GM19452 (cell line): ENCODE results near the gene MGAT2.
"Not testable (repeated sequence)": the region's sequence is repeated elsewhere in the genome, so short reads cannot be mapped to it uniquely, and the experiment has no call there.

ENCODE experiments used
- ATAC-seq: cut with Tn5 transposase; IDR thresholded peaks from one replicate; pipeline ENCODE4 v1.9.1; 2021; ENCODE audit not compliant: unreplicated experiment

Gene MGAT2

DNA sequence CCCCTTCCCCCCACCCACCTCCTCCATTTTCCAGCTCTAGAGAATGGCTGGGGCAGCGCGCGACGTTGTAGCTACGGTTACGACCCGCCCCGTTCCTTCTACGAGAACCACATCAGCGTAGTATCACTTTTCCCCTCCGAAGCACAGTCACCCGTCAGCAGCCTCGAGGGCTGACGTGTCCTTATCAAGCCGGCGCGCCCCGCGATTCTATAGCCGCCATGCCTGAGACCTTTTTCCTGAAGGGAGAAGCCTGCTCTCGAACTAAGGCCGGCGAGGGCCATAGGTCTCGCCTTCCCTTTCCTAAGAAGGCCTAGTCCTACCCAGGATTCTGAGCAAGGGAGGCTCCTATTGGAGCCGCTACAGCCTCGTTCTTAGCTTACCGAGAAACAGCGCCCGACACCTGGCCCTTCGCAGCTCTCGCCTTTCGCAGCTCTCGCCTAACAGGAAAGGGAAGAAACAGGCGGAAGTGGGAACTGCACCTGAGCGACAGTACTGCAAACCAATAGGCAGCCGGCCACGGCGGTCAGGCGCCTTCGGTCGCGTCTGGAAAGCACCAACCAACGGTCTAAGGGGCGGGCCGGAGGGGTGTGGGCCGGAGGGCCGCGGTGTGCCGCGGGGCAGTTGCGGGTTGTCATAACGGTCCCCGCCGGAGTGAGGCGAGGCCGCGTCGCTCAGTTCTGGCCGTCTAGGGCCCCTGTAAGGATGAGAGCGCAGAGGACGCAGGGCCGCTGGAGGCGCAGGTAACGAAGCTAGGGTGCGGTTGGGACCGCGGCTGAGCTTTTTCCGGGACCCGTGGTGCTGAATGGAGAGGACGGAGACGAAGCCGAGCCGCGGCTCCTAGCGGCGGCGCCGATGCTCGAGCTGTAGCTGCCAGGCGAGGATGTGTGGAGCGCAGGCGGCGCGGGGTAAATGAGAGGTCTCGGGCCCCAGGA is at the start of gene MGAT2, which contains the start of gene RPL36AL:
Gene MGAT2, plus strand, starts transcription at position 618 of the 932 bp plus-strand sequence. CDS start 470 bp downstream, outside the sequence.
Gene RPL36AL, minus strand, starts transcription at position 445 of the 932 bp plus-strand sequence. CDS start 1,522 bp downstream, outside the sequence.
- peak; percentile 93 for ATAC-seq

DNA sequence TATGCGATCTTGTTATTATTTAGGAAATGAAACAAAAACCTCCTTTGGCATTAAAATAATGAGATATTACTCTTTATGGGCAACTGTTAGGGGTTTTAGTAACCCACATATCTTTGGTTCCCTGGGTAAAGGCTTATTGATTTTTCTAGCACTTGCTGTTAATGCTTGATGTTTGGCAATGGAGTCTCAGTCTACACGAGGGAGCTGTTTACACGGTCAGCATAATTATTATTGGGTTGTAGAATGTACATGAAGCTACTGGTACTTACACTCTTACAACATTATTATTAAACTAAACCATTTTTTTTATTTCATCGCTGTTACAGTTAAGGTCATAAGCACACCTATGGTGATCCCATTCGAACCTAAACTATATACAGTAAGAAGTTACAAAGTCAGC is 46.6 kb upstream of the MGAT2 start:
- no peak for ATAC-seq

GRCh38 chr14:49578141-49578540 is 42.5 kb upstream of the MGAT2 start:
- no peak for ATAC-seq

DNA sequence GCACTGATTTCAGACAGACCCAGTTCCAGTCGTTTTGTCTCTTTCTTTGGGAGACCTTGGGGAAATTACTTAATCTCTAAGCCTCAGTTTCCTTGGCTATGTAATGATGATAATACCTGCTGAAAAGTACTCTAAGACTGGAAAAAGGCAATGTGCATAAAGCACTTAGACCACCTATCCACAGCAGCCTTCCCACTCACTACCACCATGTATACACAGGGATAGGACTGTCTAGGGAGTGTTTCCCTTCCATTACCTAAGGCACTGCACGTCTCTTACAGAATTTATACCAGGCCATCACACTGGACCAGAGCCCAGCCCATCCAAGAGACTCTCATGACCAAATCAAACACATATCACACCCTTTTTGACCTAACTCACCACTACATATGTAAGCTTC is 40.8 kb upstream of the MGAT2 start:
- no peak for ATAC-seq

DNA sequence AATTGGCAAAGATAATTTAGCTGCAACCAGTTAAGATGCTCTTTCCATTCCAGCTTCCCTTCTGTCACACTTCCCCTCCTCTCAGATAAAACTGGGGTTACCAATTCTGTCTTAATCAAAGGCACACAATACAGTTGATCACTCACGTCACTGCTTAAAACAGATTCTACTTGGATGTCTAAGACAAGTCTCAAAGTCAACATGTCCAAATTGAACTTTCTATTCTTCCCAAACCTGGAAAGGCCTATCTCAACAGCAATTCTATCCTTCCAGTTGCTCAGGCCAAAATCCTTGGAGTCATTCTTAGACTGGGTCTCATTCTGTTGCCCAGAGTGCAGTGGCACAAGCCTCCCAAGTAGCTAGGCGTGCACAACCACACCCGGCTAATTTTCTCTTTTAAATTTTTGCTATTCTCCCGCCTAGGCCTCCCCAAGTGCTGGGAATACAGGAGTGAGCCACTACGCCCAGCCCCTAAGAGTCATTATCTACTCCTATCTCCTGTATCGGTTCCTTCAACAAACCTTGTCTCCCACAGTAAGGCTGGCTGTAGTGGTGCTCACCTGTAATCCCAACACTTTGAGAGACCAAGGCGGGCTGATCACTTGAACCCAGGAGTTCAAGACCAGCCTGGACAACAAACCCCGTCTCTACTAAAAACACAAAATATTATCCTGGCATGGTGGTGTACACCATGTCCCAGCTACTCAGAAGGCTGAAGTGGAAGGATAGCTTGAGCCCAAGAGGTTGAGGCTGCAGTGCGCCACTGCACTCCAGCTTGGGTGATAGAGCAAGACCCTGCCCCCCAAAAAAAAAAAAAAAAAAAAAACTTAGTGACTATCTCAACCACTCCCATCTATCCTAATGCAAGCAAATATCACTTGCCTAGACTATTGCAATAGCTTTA is 39.1 kb upstream of the MGAT2 start:
- no peak for ATAC-seq

GRCh38 chr14:49582113-49582977 is 38.3 kb upstream of the MGAT2 start:
- ATAC-seq, result no peak

DNA sequence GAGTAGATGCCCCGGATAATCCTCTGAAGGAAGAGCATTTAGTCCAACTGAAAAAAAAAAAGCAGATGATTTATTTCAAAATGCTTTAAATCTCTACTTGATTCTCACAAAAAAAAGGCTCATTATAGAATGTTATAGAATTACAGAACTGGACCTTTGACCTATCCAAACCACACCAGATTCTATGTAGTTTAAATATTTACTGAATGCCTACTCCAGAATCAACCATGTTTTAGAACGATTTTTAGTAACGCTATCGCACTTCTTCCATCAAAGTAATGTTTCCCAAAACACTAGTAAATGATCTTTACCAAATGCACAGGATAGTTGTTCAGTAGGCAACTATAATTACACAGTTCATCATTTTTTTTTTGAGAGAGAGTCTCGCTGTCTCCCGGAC is 37.0 kb upstream of the MGAT2 start:
- no peak for ATAC-seq

DNA sequence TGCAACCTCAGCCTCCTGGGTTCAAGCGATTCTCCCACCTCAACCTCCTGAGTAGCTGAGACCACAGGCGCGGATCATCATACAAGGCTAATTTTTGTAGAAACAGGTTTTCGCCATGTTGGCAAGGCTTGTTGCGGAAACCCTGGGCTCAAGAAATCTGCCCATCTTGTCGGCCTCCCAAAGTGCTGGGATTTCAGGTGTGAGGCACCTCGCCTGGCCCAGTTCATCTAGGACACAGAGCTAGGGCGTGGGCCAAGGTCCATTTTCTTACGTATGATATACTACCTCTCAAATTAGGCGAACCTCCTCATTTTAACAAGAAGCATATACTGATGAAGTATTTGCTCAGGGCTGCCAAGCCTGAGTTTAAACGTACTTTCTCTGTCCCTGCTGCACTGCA is 36.5 kb upstream of the MGAT2 start:
- ATAC-seq, result no peak

GRCh38 chr14:49584981-49585640 is 35.5 kb upstream of the MGAT2 start:
- ATAC-seq, result not testable (repeated sequence)

GRCh38 chr14:49585803-49586672 is 34.6 kb upstream of the MGAT2 start, which contains the start of gene RPS29:
Gene RPS29, minus strand, starts transcription at chr14:49586380. Its CDS starts 34 bp downstream, at chr14:49586346.
- ATAC-seq, result peak; percentile 86

DNA sequence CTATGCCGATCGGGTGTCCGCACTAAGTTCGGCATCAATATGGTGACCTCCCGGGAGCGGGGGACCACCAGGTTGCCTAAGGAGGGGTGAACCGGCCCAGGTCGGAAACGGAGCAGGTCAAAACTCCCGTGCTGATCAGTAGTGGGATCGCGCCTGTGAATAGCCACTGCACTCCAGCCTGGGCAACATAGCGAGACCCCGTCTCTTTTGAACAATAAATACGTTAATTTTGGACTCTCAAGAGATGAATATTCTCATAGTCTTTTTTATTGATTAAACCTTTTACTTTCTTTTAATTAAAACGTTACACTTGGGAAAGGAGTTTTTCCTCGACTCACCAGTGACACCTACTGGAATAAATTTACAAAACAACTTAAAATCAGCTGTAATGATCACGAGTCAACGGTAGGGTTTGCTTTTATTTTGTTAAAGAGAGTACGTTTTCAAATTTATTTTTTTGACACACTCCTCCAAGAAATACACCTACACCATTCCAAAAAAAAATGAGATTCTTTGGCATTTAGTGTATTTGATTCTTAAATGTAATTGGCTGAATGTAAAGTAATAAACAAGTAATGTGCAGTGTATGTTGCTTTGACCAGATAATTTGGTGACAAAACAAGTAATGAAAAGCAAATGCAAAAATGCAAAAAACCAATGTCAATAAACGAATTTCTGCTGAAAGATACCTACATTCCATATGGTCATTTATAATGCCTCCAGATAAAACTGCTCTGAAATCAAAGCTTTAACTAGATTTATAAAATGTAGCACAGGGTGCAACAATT is 33.7 kb upstream of the MGAT2 start:
- peak; percentile 34 for ATAC-seq

DNA sequence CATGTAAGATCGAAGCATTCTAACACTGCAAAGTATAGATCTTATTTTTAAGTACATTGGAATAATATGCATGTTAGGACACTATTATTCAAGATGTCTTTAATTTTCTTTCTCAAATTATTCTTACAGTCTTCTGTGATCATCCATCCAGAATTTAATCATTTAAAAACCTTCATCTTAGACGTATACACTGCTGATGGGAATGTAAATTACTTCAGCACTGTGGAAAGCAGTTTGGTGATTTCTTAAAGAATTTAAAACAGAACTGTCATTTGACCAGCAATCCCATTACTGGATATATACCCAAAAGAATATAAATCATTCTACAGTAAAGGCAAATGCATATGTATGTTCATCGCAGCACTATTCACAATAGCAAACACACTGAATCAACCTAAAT is 31.2 kb upstream of the MGAT2 start:
- ATAC-seq, result no peak

GRCh38 chr14:49593016-49593415 is 27.6 kb upstream of the MGAT2 start:
- ATAC-seq, result no peak

DNA sequence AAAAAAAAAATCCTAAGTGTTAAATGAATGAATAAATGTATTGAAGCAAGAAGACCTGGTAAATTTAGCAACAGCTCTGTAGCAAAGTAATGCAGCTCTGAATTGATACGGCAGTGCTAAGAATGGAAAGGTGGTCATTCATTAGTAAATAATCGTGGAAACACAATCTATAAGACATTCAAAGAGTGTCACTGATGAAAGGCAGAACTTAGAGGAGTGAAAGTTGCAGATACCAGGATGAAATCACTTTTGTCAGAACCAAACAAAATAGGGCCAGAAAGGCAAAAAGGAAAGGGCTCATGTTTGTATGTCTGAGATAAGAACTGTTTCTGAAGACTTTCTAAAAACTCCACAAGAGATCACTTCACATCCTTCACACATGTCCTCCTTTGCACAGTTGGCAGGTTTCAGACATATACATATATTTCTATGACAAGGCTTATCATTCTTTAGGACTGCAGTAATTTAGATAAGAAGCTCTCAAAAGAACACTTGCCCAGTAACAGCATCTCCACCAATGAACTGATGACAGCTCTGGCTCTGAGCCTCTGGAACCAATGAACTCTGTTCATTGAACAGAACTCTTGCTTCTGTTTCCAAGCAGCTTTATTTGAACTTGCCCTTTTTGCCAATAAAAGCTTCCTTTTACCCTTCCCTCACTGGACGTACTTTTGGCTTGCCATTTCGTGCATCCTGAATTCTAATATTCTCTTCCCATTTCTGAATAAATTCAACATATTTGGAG is 26.1 kb upstream of the MGAT2 start:
- no peak for ATAC-seq

DNA sequence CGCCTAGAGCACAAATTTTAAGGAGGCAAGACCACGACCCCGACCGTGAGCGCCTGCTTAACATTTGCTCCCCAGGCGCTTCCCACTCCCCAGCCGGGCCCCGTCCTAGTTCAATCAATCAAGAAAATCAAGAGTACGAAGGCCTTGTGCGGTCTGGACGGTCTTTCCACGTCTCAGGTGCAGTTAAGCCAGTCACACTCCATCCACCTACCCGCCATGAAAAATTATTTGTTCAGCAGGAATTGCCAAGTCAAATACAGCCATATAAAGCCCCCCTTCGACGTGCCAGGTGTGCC is 22.5 kb upstream of the MGAT2 start:
- ATAC-seq, result peak; percentile 2

DNA sequence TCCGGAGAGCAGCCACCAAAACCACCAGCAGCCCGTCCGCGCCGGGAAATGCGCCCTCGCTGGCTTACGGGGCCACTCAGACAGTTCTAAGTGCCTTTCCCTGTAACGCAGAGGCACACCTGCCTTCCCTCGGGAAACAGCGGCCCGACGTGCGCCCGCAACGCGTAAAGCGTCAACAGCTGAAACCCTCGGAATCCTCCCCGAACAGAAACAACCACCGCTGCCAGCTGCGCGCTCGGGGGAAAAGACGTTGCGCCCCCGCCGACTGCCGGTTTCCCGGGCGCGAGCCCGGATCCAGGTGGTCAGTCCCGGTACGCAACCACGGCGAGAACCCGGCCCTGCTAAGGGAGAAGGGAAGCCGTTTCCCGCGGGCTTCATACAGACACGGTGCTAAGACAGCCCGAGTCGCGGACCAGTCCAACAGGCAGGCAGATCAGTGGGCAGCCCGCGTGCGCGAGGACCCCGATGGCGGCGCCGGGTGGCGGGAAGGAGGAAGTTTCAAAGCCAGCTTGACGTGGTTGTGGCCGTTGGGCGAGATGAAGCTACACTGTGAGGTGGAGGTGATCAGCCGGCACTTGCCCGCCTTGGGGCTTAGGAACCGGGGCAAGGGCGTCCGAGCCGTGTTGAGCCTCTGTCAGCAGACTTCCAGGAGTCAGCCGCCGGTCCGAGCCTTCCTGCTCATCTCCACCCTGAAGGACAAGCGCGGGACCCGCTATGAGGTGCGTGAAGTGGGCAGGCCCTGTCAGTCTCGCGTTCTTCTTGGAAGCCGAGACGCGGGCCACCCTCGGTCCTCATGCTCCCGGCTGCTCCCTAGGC is 21.9 kb upstream of the MGAT2 start, which contains the start of gene LRR1:
Gene LRR1, plus strand, starts transcription at position 456 of the 816 bp plus-strand sequence. Its CDS starts 81 bp downstream, at position 537.
- ATAC-seq, result peak; percentile 62

DNA sequence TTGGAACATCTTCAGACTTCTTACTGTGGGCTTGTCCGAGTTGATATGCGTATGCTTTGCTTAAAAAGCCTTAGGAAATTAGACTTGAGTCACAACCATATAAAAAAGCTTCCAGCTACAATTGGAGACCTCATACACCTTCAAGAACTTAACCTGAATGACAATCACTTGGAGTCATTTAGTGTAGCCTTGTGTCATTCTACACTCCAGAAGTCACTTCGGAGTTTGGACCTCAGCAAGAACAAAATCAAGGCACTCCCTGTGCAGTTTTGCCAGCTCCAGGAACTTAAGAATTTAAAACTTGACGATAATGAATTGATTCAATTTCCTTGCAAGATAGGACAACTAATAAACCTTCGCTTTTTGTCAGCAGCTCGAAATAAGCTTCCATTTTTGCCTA is 13.0 kb upstream of the MGAT2 start:
- no peak for ATAC-seq
